SHP77 (cell line): ENCODE data around the gene SLC39A12.

Source experiments
- DNase-seq, 2 experiments: peaks; one replicate each; lab custom pipeline; 2025; lab: John Stamatoyannopoulos, UW

The SLC39A12 gene

DNA sequence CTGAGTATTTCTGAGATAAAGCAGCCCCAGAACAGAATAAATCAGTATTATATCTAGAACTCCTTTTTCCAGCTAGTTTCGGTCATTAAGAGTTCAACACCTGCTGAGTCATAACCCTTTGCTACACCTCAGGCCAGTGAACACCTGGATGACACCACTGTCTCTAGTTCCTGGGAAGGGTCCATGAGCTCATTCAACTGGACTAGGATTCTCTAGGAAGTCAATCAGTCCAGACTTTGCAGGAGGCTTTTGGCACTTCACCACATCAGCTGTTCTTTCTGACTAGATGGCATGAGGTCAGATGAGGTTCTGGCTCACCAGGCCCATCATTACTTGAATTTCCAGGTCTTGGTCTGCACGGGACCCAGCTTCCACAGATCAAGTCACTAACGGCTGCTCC lies 11.7 kb downstream of the SLC39A12 start:
- no peak for DNase-seq

DNA sequence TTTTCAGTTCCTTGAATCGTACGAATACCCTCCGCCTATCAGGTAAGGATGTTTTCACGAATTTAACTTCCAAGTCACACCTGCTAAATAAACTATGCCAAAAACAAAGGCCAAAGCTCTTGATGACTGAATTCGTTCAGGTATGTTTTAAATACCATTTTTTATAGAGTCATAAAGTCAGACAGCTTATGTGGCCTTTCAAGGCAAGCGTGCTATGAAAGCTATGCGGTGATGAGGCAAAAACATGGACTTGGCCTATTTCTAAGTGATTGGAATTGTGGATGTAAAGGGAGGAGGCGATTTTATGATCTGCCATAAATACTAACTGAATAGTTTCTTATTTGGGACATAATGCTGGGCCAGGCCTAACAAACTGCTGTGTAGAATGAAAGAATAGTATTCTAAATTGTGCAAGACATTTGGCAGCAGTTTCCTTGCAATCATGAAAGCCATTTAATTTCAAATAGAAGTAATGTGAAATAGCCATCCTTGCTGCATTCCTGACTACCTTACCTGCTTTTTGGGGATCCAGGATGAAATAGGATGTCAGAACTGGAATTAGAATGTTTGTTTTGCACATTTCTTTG lies 14.0 kb downstream of the SLC39A12 start:
- DNase-seq: no peak

DNA sequence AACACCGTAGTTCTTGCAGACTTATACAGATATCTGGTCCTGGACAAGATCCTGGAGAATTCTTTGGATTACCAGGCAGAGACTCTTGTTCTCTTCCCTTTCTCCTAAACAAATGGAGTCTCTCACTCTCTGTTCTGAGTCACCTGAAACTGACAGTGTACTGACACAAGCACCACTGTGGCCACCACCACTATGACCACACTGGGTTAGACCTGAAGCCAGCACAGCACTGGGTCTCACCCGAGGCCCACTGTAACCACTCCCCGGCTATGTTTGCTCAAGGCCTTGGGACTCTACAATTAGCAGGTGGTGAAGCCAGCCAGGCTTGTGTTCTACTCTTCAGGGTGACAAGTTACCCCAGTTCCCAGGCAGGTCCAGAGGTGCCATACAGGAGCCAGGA lies 22.8 kb downstream of the SLC39A12 start:
- no peak for DNase-seq

DNA sequence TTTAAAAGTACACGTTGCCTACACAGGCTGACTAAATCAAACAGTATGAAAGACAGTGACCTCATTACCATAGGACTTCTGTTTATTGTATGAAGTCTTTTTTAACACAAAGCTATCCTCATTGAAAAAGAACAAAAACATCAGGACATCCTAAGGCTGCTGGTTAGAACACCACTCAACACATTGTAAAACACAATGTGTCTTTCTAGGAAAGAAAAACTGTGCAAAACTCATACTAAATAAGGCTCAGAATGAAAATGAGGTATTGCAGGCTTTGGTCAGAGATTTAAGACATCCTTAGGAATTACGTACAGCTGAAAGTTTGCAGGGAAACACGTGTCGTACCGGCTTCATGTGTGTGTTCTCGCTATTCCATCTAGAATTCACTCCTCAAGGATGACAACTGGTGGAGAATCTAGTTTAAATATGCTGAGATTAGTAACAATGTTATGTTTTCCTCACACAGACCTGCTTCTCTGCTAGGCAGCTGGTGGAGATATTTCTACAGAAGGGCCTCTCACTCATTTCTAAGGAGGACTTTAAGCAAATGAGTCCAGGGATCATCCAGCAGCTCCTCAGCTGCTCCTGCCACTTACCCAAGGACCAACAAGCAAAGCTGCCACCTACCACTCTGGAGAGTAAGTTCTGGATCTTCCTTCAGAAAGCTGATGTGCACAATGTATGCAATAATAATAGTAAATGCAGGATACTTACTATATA lies 29.3 kb downstream of the SLC39A12 start:
- DNase-seq: no peak

DNA sequence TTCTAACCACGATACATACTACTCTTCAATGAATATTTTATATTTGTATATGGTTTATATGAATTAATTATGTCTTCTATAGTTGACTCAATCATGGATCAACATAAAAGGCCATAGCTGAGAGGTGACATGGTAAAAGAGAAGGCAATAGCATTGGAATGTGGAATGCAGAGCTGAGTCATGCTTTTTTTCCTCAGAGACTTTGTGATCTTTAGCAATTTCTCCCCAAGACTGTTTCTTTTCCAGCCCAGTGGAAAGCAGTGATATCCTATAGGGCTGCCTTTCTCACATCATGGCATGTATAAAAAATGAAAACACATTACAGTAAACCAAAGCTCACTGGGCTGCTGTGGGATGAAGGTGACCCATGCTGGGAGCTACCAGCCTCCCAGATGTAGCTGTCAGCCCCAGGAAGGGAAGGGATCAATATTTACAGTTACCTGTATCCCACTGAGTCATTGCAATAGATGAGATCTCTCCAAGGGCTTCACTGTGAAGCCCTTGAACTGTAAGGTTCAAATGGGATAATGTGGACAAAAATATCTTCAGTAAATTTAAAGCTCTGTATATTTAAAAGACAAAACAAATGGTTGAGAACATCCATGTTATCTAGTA lies 30.2 kb downstream of the SLC39A12 start:
- DNase-seq: no peak

DNA sequence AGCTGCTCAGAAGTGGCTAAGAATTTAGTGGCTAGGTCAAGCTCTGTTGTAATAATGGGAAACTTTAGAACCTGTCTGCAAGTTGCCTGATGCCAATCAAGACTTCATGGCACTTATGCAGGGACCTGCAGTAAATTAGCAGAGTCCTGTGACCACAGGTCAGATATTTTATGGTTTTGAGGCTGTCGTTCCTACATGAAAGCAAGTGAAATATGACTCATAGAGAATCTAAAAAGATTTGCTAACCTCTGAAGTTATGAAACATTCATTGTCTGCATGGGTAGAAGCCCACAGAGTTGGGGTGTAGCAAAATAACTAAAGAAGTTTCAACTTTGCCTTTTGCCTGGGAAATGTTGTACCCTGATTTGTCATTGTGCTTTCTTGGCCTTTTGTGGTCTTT lies 32.3 kb downstream of the SLC39A12 start:
- DNase-seq: no peak

DNA sequence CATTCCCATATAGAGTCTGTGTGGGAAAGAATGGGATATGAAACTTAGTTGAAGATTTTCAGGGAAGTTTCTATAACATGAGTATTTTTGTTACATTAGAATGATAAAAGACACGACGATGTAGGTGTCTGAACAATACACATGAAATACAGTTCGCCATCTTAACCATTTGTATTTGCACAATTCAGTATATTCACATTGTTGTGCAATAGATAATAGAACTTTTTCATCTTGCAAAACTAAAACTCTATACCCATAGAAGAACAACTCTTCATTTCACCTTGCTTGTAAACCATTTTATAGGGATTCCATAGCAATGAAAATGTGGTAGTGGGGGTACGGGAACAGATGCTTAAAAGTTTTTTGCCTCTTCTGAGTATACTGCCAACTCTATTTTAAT lies 32.8 kb downstream of the SLC39A12 start:
- DNase-seq: no peak

DNA sequence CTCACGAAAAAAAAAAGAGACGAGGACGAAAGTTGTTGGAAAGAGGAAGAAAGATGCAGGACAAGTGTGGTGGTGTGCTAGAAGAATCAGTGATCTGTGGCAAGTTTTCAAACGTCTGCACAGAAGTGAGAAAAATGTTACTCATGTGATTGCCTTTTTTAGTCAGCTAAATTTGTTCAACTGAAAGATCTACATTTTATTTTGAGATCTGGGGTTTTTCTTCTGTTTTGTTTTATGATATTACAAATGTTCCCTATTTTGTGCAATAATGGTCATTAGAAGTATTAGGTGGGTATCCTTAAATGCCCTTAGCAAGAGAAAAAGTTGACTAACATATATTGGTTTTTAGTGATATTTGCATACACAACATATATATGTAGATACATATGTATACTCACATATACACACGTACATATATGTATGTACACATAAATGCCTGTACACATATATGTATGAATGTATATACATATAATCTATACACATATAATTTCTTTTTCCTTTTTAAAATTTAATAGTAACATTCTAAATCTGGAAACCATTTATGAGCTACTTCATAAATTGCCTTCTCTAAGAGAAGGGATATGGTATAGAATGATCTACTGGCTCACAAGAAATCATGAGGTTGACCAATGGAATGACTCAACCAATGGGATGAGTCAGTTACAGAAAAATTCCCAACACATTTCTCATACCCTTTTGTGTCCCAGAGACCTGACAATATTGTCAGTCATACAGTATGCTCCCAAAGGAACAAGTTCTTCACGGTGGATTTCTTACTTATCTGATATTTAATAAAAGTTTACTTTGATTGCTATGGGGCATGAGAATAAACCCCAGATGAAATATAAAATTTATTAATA lies 38.4 kb downstream of the SLC39A12 start:
- DNase-seq: no peak

DNA sequence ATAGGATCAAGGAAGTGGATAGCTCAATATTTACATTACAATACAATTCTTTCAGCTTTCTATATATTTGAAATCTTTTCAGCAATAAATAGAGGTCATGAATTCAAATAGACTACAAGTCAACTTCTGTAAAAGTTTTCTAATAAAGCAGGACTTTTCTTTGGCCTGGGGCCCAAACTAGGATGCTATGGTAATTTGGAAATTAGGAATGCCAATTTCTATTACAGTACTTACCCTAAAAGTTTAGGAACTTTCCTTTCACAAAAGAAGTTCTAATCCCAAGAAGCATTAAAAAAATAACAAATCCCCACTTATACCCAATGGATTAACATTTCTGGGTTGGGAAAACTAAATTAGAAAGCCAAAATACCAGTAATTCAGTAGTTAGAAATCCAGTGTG lies 40.5 kb downstream of the SLC39A12 start:
- no peak for DNase-seq

DNA sequence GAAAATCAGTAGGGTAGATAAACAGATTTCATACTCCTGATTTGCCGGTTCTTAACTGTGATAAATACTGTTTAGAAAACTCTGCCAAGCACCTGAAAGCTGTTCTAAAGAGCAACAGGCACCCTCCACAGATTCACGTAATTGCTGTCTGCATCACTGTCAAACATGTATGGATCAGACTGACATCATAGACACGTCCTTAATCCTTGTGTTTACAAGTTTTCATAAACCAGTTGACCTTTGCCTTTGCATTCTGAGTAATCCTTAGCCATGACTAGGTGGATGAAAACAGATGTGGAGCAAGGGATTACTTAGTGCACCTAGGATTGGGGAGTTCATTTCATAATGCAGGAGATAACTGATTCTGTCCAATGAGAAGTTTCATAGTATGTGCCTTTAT lies 41.6 kb downstream of the SLC39A12 start:
- no peak for DNase-seq

DNA sequence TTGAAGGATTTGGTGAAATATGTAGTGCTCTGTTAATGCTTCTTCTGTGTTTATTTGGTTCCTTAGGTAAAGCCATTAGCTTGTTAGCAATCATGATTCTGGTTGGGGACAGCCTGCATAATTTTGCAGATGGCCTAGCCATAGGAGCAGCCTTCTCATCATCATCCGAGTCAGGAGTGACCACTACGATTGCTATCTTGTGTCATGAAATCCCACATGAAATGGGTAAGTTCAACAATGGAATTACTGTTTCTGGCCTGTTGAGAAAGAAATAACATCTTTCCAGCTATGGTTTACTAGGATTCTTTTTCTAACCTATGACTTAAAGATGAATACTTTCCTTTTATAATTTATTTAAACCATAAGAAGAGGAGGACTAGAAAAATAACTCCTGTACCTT lies 48.9 kb downstream of the SLC39A12 start:
- DNase-seq: no peak

DNA sequence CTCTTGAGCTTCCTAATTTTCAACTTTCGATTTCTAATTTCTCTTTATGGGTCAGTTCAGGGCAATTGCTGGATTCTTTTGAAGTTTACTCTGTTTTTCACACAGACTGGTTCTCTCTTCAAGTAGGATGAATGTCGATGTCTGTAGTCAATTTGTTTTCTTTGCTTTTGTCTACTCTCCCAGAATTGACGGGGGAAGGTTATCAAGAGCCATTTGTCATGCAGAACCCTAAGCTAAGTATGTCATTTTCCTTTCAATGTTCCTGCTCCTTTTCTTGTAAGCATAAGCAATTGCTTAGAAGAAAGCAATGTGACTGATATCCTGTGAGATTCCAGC lies 53.7 kb downstream of the SLC39A12 start:
- no peak for DNase-seq

DNA sequence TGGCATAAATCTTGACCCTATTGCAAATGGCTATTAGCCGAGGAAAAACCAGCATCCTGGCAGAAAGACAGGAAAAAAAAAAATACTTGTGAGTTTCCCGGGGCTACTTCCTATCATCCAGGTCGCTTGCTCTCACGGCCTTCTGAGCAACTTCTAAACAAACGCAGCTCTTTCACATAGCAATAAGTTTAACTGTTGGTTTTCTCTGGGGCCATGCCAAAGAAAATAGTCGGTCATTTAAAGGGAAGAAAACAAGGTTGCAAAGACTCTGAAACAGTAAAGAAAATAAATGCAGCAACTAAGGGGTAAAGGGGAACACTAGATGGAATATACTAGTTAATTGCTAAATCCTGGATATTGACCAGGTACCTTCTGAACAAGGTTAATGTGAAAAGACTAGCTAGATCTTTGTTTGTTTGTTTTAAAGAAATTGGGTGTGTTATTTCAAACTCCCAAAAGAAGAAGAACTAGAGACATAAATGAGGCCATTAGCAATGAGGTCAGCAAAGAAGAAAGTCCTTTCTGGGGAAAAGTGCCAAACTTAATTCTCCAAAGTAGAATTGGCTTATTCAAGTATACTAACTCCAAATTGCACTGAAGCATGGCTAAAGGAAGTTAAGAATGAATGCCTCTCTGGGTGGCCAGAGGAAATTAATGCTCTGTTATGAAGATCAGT lies 54.2 kb downstream of the SLC39A12 start:
- DNase-seq: no peak

DNA sequence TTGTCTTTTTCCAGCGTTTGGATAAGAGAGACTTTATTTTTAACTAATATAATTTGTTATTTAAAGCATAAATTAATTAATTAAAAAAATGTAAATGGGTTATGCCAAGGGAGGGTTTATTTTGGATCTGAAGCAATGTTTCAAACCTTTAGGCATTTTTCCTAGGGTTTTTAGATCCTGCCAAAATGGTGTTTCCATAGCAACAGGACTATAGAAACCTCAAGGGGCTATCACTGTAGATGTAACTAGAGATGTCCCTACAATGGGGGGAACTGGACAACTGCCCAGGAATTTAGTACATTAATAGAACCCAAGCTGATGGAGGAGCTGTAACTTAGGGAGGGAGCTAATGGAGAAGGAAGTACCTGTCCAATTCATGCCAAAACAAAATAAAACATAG lies 57.3 kb downstream of the SLC39A12 start:
- no peak for DNase-seq

DNA sequence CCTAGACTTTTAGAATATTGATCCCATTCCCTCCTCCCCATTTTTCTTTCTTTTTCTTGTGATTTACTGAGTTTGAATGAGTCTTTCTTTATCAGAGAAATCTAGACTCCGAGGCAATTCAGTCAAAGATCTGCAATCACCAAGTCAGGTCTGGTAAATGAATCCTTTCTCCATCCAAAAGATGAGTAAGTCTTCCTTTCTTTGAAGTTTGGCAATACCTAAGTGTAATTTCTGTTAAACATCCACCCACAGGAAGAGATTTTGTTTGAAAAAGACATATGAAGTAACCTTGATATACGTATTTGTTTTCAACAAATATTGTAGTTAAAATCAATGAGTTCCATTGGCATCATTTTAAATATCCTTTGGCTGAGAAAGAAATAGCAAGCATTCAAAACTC lies 58.3 kb downstream of the SLC39A12 start:
- no peak for DNase-seq

DNA sequence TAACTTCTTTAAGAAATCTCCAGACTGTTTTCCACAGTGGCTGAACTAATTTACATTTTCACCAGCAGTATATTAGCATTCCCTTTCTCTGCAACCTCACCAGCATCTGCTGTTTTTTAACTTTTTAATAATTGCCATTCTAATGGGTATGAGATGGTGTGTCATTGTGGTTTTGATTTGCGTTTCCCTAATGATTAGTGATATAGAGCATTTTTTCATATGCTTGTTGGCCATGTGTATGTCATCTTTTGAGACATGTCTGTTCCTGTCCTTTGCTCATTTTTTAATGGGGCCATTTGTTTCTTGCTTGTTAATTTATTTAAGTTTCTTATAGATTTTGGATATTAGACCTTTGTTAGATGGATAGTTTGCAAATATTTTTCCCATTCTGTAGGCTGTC lies 68.8 kb downstream of the SLC39A12 start:
- no peak for DNase-seq

DNA sequence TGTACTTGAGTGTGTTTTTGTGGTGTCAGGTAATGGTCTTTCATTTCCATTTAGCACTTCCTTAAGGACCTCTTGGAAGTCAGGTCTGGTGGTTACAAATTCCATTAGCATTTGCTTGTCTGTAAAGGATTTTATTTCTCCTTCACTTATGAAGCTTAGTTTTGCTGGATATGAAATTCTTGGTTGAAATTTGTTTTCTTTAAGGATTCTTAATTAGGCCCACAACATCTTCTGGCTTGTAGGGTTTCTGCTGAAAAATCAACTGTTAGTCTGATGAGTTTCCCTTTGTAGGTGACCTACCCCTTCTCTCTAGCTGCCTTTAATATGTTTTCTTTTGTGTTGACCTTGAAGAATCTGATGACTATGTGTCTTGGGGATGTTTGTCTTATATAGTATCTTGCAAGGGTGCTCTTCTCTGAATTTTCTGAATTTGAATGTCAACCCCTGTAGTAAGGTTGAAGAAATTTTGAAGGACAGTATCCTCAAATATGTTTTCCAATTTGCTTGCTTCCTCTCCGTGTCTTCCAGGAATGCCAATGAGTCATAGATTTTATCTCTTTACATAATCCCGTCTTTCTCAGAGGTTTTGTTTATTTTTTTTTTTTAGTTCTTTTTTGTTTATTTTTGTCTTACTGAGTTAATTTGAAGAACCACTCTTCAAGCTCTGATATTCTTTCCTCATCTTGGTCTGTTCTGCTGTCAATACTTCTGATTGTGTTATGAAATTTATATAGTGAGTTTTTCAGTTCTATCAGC lies 70.2 kb downstream of the SLC39A12 start:
- no peak for DNase-seq

DNA sequence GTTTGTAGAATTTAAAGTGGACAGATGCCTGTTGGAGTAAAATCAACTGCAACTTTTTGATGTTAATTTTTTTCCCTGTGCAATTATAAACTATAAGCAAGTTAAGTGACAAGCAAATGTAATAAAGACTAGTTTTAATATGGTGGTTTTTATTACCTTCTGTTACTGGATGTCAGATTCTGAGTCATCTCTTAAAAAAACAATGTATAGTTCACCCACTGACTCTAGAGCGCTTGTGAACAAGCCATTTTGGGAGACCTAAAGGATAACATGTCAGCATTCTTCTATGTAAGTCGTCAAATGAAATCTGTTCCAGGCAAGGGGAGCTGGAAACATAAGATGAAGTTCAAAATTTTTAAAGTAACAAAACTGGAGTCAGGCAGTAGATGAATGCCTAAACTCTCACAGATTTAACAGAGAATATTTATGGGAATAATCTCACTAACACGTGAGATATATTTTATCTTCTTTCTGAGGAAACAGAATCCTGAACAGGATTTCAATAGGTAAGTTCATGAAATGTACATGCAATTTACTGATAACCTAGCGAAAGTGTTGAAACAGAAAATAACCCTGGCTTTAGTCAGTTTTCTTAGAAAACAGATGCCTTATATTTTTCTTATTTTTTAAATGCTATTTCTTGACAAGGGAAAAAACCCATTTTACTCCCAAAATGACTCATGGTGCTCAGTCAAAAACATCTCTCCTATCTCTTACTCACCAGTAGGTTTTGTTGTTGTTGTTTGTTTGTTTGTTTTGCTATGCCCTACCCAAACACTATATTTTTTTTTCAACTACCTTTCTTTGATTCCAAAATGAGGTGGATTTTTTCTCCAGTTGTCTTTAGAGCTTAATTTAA lies 91.7 kb downstream of the SLC39A12 start:
- no peak for DNase-seq

DNA sequence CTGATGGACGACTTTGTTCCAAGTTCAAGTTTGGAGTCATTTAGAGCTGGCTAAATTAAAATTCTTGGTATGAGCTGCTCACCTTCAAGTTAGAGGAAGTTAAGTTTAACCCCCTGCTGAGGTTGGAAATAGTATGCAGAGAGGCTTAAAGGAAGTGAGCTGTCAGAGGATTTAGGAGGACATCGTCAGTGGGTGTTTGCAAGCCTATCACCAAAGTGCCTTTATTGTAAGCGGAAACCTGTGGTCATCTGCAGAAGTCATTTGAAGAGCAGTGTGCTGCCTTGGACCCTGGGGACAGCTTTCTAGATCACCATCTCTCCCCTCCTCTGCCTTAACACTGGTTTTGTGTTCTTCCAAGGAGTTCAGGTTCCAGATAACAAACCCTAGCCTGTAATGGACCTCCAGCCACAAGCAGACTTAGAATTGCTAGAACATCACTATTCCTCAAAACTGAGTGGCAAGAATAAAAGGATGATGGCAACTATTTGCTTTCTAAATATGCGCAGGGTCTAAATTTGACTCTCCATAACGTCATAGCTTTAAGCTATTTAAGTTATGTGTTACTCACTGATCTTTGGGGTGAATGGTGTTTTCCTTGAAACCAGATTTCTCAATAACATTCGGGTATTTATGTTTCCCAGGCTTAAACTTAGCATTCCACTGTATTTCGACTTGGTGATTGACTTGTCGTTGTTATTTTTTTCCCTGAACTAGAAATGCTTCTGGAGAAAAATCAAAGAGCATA lies 93.4 kb downstream of the SLC39A12 start:
- DNase-seq: no peak

DNA sequence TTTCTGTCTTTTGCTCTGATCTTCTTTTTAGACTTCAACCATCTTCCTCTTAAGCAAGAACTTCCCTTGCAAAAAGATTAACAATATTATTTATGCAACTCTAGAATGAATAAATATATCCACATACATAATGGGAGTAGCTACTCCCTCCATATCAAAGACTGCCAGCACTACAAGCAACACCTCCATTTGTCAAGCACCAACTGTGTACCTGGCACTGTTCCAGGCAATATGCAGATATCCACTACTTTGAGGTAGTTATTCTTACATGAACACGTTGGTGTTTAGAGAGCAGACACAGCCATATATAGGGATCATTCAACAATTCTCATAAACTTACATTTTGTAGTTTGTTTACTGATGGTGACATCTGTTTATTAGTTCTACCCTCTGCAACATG lies 104.9 kb downstream of the SLC39A12 start:
- DNase-seq: no peak
